ENCODE measurements around the gene KRTAP13-2.

Gene KRTAP13-2
- long read RNA-seq, donor 1: 0 reads
- long read RNA-seq, donor 2: 0 reads
- long read RNA-seq, donor 3: 0 reads
- long read RNA-seq, donor 4: 0 reads
- long read RNA-seq, donor 5: 0 reads
- long read RNA-seq, donor 6: 0 reads
- long read RNA-seq, donor 7: 0 reads
- long read RNA-seq, donor 8: 0 reads

DNA sequence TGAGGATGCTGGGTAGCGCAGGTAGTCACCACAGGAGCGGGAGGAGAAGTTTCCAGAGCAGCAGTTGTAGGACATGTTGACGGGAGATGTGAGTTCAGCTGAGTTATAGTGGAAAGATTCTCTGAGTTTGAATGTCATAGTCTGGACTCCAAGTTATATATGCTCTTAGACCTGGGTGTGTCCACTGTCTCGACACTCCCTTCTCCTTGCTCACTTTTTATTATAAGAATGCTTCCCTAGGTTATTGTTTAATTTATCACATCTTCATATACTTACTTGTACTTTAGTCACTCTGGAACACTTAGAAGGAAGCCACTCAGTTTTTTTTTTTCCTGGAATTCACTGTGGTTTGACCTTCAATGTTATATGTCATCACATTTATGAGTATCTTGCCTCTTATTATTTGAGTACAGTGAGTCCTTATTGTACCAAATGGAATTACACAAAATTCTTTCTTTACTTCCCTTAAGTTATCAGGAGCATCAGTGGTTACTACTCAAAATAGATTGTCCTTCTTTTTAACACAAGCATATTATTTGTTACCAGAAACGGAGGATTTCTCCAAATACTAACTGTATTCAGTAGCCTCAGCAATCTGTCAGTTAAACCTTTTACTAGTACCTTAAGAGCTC lies at the start of gene KRTAP13-2:
TSS of gene KRTAP13-2 (minus strand) at position 133 of the 632 bp plus-strand sequence. CDS start at position 75, 58 bp downstream.
- no peak for DNase-seq

- no peak for DNase-seq
Observed at GRCh38 chr21:30415993-30416392, 43.9 kb upstream of the KRTAP13-2 start.

DNA sequence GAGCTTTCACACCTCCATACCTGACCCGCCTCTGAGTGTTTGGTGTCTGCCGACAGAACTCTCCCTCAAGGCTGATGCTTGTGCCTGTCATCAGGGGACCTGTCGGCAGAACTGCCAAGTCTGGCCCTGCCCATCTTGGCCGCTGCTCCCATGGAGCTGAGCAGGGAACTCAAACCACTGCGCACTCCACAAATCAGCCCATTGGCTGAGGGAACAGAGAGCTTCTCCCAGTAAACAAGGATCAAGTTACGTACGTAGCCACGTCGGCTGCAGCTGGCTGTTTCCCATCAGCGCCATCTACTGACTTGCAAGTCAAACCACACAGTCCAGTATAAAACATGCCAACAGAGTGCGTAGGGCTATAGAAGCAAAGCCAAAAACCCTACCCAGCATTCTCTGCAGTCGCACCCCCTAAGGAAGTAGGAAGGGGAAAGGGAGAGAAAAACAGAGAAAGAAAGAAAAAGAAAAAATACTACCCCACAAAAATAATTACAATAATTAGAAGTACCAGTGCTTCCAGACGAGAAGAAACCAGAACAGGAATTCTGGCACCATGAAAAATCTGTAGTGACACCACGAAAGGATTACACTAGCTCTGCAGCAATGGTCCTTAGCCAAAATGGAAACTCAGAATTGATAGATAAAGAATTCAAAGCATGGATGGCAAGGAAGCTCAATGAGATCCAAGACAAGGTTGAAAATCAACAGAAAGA lies 36.9 kb upstream of the KRTAP13-2 start:
- peak; percentile 10 for DNase-seq

GRCh38 chr21:30395731-30396130 lies 23.7 kb upstream of the KRTAP13-2 start, which contains the start of gene KRTAP13-1:
KRTAP13-1 (plus strand) TSS chr21:30396031; CDS start chr21:30396087, 56 bp downstream.
- no peak for DNase-seq

- DNase-seq: no peak
Observed at GRCh38 chr21:30391492-30392025, 19.5 kb upstream of the KRTAP13-2 start.

DNA sequence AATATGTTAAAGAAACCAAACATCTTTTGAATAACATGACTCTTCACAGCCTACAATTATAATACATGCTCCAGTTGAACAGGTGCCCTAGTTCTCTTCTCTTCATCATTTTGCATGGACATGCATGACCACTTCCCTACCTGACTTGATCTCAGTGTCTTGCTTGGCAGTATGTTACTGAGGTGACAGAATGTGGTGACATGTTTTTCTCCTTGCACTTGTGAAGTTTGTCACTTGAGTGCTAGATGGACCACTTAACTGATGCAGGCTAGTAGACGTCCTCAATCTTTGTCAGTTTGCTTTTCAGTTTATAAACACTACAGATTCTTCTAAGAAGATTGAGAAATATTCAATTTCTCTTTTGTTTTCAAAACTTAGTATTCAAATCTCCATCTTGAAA lies 10.1 kb upstream of the KRTAP13-2 start:
- no peak for DNase-seq

DNA sequence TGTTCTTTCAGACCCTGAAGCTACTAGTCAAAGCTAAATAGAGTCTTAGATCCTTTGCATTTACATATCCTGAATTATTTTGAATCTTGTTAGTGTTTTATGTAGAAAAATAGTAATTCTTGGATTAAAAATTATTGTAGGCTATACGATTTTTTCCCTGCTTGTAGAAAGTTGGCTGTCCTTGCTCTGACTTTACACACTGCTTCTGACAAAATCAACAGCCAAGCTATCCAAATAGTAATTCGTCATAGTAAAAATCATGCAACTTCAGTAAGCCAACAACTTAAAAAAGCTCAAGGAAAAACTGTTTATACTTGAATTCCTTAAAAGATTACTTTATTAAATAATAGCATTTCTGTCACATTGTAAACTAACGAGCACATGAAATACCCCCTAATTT lies 16.2 kb downstream of the KRTAP13-2 start:
- no peak for DNase-seq

- no peak for DNase-seq
Observed at GRCh38 chr21:30354308-30355005, 17.6 kb downstream of the KRTAP13-2 start.

DNA sequence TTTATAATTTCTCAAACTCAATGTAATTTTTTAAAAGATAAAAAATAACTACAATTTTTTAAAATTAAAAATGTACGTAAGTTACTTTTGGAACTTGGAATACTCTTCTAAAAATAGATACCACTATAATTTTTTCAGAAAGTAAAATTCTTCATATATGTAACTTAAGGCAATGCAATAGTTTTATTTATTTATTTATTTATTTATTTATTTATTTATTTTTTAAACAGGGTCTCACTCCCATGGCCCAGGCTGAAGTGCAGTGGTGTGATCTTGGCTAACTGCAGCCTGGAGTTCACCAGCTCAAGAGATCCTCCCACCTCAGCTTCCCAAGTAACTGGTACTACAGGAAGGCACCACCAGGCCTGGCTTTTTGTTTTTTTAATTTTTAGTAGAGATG lies 20.5 kb downstream of the KRTAP13-2 start:
- no peak for DNase-seq

GRCh38 chr21:30349572-30349971 lies 22.5 kb downstream of the KRTAP13-2 start:
- no peak for DNase-seq

DNA sequence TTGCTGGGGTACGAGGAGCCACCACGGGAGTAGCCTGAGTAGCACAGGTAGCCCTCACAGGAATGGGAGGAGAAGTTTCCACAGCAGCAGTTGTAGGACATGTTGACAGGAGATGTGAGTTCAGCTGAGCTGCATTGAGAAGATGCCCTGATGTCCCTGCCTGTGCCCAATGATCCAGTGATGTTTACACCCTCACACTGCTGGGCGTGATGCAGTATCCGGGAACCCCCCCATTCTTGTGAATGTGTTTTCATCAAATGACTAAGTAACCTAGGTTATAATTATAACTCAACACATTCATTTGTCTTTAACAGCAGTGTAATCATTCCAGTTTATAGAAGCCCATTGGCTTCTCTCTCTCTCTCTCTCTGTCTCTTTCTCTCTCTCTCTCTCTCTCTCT lies 23.6 kb downstream of the KRTAP13-2 start, which contains the start of gene KRTAP23-1:
TSS of gene KRTAP23-1 (minus strand) at position 101 of the 400 bp plus-strand sequence. CDS start at position 101, 0 bp downstream.
- no peak for DNase-seq

DNA sequence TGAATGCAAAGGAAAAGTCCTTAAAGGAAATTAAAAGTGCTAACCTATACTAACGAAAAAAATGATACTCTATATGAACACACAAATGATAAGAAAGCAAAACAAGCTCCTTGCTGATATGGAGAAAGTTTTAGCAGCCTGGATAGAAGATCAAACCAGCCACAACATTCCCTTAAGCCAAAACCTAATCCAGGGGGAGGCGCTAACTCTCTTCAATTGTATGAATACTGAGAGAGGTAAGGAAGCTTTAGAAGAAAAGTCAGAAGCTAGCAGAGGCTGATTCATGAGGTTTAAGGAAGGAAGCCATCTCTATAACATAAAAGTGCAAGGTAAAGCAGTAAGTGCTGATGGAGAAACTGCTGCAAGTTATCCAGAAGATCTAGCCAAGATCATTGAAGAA lies 27.1 kb downstream of the KRTAP13-2 start:
- DNase-seq: no peak

GRCh38 chr21:30340714-30341573 lies 31.1 kb downstream of the KRTAP13-2 start:
- no peak for DNase-seq

- no peak for DNase-seq
Observed at GRCh38 chr21:30338717-30339116, 33.4 kb downstream of the KRTAP13-2 start.

- no peak for DNase-seq
Observed at GRCh38 chr21:30337772-30338171, 34.3 kb downstream of the KRTAP13-2 start.

GRCh38 chr21:30337276-30337744 lies 34.8 kb downstream of the KRTAP13-2 start, which contains the start of gene KRTAP27-1:
KRTAP27-1 (minus strand) TSS chr21:30337694; CDS start chr21:30337668, 26 bp downstream.
- no peak for DNase-seq

DNA sequence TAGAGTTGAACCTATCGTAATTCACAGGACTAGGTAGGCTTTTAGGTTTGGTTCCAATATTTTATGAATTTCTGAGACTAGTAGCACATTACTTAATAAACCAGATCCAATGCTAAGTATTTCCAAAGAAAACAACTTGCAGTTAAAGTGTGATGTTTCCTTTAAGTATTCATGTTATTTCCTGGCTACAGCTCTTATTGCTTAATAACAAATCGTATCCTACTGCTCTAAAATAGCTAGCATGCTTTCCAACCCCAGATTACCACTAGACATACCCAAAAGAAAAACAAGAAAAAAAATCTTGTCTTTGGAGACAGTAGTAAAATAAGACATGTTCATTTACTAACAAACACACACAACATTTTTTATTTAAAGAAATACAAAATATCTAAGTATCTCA lies 35.5 kb downstream of the KRTAP13-2 start:
- no peak for DNase-seq

- DNase-seq: no peak
Observed at GRCh38 chr21:30333736-30334135, 38.3 kb downstream of the KRTAP13-2 start.

GRCh38 chr21:30332681-30333080 lies 39.4 kb downstream of the KRTAP13-2 start:
- DNase-seq: no peak

DNA sequence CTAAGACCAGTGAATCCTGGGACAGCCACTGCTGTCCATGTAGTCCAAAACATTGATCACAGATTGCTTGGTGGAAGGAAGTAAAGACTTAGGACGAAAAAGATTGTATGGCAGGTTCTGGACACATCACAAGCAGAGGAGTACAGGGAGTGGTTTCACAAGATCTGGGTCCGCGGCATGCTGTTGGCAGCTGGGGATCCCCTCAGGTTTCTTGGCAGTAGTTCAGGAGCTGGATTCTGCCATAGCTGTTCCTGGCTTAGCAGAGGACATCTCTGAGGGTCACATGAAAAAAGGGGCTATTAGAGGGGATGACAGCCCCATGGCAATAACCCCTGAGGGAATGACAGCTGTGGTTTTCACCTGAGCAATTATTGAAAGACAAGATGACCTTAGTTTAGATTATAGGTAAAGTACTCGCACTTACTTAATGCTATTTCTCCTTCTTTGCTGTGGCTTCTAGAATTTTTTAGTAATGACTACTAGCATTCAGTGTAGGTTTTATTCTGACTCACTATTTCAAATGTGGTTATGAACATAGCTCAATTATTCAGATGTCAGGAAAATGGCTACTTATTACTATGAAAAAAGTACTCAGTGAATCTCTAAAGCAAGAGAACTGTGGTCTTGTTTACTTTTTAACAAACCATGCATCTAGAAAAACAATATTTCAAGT lies 42.7 kb downstream of the KRTAP13-2 start:
- DNase-seq: no peak

GRCh38 chr21:30326390-30326789 lies 45.7 kb downstream of the KRTAP13-2 start:
- DNase-seq: no peak
